AG20443 (cell line): ENCODE data around the gene ZBTB1.
"Not testable (repeated sequence)": the region's sequence is repeated elsewhere in the genome, so short reads cannot be mapped to it uniquely, and the experiment has no call there.

Experiments used
- DNase-seq: peaks from one replicate; pipeline ENCODE4 v3.0.0; 2012; ENCODE audit warnings: low spot score, mixed read lengths

ZBTB1 gene

GRCh38 chr14:64569646-64570045, 65.1 kb downstream of the ZBTB1 start:
- DNase-seq, result not testable (repeated sequence)

DNA sequence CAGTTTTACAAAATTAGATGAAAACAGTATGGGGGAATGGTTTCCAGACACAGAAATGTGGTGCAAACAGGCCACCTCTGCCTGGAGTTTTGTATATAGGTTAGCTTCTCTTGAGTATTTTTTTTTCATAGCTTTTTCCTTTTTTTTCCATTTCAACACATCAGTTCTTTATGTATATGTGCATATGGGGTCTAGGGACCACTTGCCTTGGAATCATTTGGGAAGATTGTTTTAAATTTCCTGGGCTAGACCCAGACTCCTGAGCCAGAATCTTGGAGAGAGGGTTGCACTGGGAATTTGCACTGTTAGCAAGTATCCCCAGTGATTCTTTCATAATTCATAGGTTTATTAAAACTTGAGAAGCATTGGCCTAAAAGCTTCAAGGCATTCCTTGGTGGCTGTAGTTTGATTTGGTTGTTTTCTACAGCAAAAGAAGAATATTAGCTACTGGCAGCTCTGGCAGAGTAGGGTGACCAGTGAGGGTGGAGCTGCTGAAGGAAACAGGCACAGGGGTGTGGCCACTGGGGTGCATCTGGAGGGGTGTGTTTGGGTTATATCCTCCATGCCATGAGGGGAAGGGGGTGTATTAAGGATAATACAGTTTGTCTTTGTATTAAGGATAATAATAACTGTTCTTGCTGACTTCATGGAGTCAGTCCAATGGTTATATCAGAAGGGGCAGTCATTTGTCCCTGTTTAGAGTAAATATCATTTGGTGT, 68.0 kb downstream of the ZBTB1 start:
- DNase-seq, result no peak

DNA sequence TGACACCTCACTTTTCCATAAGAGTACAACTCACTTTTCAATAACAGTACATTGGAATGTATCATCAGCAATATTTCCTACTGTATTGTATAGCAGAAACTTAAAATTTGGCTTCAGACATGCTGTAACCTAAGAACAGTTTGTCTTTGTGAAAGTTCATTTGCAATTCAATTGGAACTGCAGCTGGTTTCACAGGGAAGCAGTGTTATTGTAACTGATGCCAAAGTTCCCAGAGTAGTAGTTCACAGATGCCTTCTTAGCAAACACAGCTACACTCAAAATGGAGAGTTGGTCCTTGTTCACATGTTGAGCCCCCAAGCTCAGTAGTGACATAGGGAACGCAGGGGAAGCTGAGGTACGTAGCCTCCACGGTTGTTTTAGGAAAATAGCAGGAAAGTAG, 68.5 kb downstream of the ZBTB1 start:
- no peak for DNase-seq
